Measurements from ENCODE around the gene PPM1K.

Gene PPM1K

GRCh38 chr4:88217169-88217568 is 67.2 kb downstream of the PPM1K start:
- DNase-seq (ENCODE audit: low read depth in 2 of 2) = no peak

GRCh38 chr4:88216395-88216794 is 68.0 kb downstream of the PPM1K start:
- DNase-seq (ENCODE audit: low read depth in 2 of 2) = no peak

- DNase-seq (ENCODE audit: low read depth in 2 of 2) = no peak
Observed at GRCh38 chr4:88215351-88215750, 69.0 kb downstream of the PPM1K start.

- no peak for DNase-seq (ENCODE audit: low read depth in 2 of 2)
Observed at GRCh38 chr4:88212253-88212561, 72.2 kb downstream of the PPM1K start.

- DNase-seq (ENCODE audit: low read depth in 2 of 2) = no peak
Observed at GRCh38 chr4:88211473-88212252, 72.7 kb downstream of the PPM1K start.

- DNase-seq (ENCODE audit: low read depth in 2 of 2) = no peak
Observed at GRCh38 chr4:88208156-88208555, 76.2 kb downstream of the PPM1K start.
